ENCODE data around the gene CADM3. TPM values are rescaled to one million over a fixed set of nuclear protein-coding genes. Genes with fewer than 3 reads are reported as not detected.

The CADM3 gene
- total RNA-seq, 4 donors from 2014 or later = 56.1 to 99.2 (median 85.9) TPM

- WGBS, 2 donors = 77 to 80% methylated on average over 7 of the region's 7 CpGs
- peaks cover 0 to 13% (median 0%) of the 10 kb centered on the region in 4 donors for H3K4me1 ChIP-seq
- peaks cover 0 to 20% of the 10 kb centered on the region in 2 donors for H3K27me3 ChIP-seq
- no peak overlapping the region for H3K4me3 ChIP-seq
- H3K36me3 ChIP-seq = no peaks in the 10 kb centered on the region
- no peak for DNase-seq (ENCODE audit: low spot score in 2 of 2)
- no peaks in the 10 kb centered on the region for H3K9me3 ChIP-seq
- no peak for TF ChIP-seq POLR2A (IDR thresholded peaks at IDR 0.05)
- TF ChIP-seq, protein P1, sequence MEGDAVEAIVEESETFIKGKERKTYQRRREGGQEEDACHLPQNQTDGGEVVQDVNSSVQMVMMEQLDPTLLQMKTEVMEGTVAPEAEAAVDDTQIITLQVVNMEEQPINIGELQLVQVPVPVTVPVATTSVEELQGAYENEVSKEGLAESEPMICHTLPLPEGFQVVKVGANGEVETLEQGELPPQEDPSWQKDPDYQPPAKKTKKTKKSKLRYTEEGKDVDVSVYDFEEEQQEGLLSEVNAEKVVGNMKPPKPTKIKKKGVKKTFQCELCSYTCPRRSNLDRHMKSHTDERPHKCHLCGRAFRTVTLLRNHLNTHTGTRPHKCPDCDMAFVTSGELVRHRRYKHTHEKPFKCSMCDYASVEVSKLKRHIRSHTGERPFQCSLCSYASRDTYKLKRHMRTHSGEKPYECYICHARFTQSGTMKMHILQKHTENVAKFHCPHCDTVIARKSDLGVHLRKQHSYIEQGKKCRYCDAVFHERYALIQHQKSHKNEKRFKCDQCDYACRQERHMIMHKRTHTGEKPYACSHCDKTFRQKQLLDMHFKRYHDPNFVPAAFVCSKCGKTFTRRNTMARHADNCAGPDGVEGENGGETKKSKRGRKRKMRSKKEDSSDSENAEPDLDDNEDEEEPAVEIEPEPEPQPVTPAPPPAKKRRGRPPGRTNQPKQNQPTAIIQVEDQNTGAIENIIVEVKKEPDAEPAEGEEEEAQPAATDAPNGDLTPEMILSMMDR (IDR thresholded peaks at IDR 0.05) = no peak
- no peak overlapping the region for H3K27ac ChIP-seq
Measured at GRCh38 chr1:159209061-159209460, 37.6 kb downstream of the CADM3 start.

DNA sequence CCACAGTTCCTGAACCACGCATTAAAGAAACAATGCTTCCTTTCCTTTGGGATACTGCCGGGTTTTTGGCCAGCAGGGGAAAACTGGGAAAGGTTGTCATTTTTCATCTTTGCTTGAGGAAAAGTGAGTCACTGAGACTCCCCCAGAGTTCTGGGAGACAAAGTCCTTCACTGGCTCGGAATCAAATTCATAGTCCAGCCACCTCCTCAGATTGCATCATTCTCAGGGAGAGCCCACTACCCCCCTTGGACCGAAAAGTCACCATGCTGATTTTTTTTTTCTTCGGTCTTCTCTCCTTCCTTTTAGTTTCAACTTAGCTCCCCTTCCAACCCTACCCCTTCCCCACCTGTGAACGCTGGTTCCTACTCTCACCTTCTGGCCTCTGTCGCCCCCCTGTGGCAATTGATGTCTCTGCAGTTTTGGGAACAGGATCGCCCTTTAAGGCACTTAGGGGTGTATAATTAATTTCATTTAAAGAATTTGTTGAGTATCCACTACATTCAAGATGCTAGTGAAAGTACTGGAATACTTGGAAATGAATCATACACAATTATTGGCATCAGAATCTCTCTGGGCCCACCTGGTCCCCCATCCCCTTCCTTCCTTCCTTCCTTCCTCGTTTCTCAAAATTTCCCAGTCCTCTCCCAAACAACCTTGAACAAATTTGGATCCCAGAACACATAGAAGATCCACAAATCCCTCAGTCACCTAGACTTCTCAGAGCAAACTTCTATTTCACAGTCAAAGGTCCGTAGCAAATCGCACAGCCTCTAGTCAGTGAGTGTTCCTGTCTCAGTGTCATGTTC, 40.1 kb downstream of the CADM3 start:
- Histone ChIP-seq H3K4me3 (no peak overlapping the region), H3K27me3 (peaks cover 0 to 20% of the 10 kb centered on the region in 2 donors), H3K27ac (no peak overlapping the region), H3K4me1 (peaks cover 0 to 13% (median 0%) of the 10 kb centered on the region in 4 donors), H3K36me3 (no peaks in the 10 kb centered on the region), H3K9me3 (no peaks in the 10 kb centered on the region)
- TF ChIP-seq, protein P1 (IDR thresholded peaks at IDR 0.05) = peak; percentile 68 to 83 (median 73)
- no peak for TF ChIP-seq EP300 (IDR thresholded peaks at IDR 0.05)
- TF ChIP-seq POLR2A (IDR thresholded peaks at IDR 0.05) = no peak
- 26 to 34% methylated on average over 11 of the region's 11 CpGs for WGBS, 2 donors
- peak in 1 of 2 donors; percentile 37 for DNase-seq (ENCODE audit: low spot score in 2 of 2)

DNA sequence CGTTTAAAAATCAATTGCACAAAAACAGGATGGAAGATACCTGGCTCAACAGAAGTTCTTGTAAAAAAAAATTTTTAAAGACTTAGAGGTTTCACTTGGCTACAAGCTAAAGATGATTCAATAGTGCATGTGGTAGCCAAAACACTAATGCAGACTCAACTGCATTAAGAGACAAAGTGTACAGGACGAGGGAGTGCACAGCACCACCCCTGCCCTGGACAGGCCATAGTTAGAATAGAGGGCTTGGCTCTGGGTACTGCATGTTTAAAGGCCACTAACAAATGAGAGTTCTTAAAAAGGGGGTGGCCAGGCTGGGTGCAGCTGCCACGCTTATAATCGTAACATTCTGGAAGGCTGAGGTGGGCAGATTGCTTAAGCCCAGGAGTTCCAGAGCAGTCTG, 41.2 kb downstream of the CADM3 start:
- WGBS, 2 donors = 68 to 78% methylated on average over 4 of the region's 4 CpGs
- DNase-seq (ENCODE audit: low spot score in 2 of 2) = no peak
- H3K27me3 ChIP-seq = peaks cover 0 to 20% of the 10 kb centered on the region in 2 donors

GRCh38 chr1:159214149-159214760, 42.8 kb downstream of the CADM3 start:
- Histone ChIP-seq H3K27ac (no peak overlapping the region), H3K4me3 (no peak overlapping the region), H3K36me3 (no peaks in the 10 kb centered on the region), H3K4me1 (peaks cover 0 to 6% (median 0%) of the 10 kb centered on the region in 4 donors), H3K9me3 (no peaks in the 10 kb centered on the region), H3K27me3 (peaks cover 0 to 10% of the 10 kb centered on the region in 2 donors)
- 2 to 6% methylated on average over 5 of the region's 5 CpGs for WGBS, 2 donors
- DNase-seq (ENCODE audit: low spot score in 2 of 2) = peak in 1 of 2 donors; percentile 41
- TF ChIP-seq, protein P1 (IDR thresholded peaks at IDR 0.05) = peak; percentile 72 to 93 (median 84)
- TF ChIP-seq POLR2A (IDR thresholded peaks at IDR 0.05) (no peak), EP300 (IDR thresholded peaks at IDR 0.05) (no peak)

More for the DNA sequence above, 41.2 kb downstream of the CADM3 start:
- peaks cover 0 to 13% (median 0%) of the 10 kb centered on the region in 4 donors for H3K4me1 ChIP-seq
- no peaks in the 10 kb centered on the region for H3K36me3 ChIP-seq
- TF ChIP-seq, protein P1 (IDR thresholded peaks at IDR 0.05) = no peak
- no peak for TF ChIP-seq POLR2A (IDR thresholded peaks at IDR 0.05)
- no peak for TF ChIP-seq EP300 (IDR thresholded peaks at IDR 0.05)
- H3K9me3 ChIP-seq = no peaks in the 10 kb centered on the region
- H3K27ac ChIP-seq = no peak overlapping the region
- H3K4me3 ChIP-seq = no peak overlapping the region

Data from tibial nerve (tissue), 4 donors.